Measurements from ENCODE around the gene DRC1. TPM values are rescaled to one million over a fixed set of nuclear protein-coding genes. Genes with fewer than 3 reads are reported as not detected.
"Not testable (repeated sequence)": the region's sequence is repeated elsewhere in the genome, so short reads cannot be mapped to it uniquely, and the experiment has no call there.

Gene DRC1
- polyA plus RNA-seq: not detected

GRCh38 chr2:26401739-26402541 lies at the start of gene DRC1:
TSS of gene DRC1 (plus strand) at chr2:26401920. CDS start at chr2:26401990, 70 bp downstream.
- DNase-seq: peak in 2 of 3 donors; percentile 12 to 15
- Mint-ChIP-seq H3K27me3 (ENCODE audit: low read depth in 3 of 3) (peaks cover 2 to 4% (median 3%) of the 10 kb centered on the region in 3 donors), H3K27ac (no peak within 1 kb of the TSS), H3K4me1 (peaks cover 7 to 8% of the 10 kb centered on the region in 2 donors), H3K9me3 (no peaks in the 10 kb centered on the region), H3K4me3 (no peak within 1 kb of the TSS), H3K36me3 (peaks cover 0 to 1% (median 0%) of the 10 kb centered on the region in 3 donors)

- no peak for DNase-seq
- H3K9me3 Mint-ChIP-seq: peaks cover 0 to 2% (median 0%) of the 10 kb centered on the region in 6 donors
- H3K27me3 Mint-ChIP-seq (ENCODE audit: low read depth in 3 of 3): peaks cover 0 to 2% (median 0%) of the 10 kb centered on the region in 3 donors
- H3K36me3 Mint-ChIP-seq: no peaks in the 10 kb centered on the region
- H3K27ac Mint-ChIP-seq: peak overlapping the region in 1 of 6 donors; percentile 73
- H3K4me1 Mint-ChIP-seq: peaks cover 24 to 59% of the 10 kb centered on the region in 2 donors
- H3K4me3 Mint-ChIP-seq: no peak overlapping the region
These were observed 48.8 kb upstream of the DRC1 start for GRCh38 chr2:26352892-26353291.

DNA sequence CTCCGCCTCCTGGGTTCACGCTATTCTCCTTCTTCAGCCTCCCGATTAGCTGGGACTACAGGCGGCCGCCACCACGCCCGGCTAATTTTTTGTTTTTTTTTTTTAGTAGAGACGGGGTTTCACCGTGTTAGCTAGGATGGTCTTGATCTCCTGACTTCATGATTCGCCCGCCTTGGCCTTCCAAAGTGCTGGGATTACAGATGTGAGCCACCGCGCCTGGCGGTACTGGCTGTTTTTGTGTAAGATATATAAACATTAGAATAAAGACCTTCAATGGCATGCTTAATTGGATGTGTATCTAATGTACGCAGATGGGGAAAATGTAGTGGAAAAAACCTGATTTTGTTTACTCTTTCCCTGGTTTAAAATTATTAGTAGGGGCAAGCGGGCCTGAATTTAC lies 47.3 kb upstream of the DRC1 start:
- DNase-seq; H3K36me3 Mint-ChIP-seq; H3K4me3 Mint-ChIP-seq; H3K27me3 Mint-ChIP-seq (ENCODE audit: low read depth in 3 of 3); H3K9me3 Mint-ChIP-seq; H3K27ac Mint-ChIP-seq: not testable (repeated sequence)
- H3K4me1 Mint-ChIP-seq: peaks cover 27 to 65% of the 10 kb centered on the region in 2 donors

DNA sequence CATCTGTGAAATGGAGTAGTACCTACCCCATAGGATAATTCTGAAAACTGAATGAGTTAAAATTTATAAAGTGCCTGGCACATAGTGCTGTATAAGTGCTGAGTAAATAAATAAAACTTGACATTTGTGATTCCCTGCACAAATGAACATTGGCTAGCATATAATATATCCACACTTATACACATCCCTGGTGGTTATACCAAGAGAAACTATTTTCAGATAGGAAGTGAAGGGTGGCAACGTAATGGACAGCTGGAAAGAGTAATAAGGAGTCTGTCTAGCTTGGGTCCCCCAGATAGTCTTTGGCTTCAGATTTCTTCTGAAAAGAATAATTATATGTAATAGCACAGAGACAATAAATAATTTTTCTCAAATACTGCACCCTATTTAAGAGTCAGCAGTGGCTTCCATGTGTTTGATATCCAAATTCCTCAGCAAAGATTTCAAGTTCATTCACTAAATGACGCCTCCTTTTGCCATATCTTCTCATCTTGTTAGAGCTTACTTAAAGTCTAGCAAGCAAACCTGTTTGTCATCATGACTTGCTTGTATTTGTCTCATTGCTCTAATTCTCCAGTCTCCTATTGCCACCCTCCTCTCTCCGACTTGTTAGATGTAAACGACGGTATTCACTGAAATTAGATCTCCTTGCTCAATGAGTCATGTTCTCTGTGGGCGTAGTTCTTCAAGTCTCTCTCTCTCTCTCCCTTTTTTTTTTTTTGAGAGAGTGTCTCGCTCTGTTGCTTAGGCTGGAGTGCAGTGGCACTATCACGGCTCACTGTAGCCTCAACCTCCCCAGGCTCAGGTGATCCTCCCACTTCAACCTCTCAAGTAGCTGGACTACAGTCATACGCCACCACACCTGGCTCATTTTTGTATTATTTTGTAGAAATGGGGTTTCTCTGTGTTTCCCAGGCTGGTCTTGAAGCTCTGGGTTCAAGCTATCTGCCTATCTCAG lies 46.4 kb upstream of the DRC1 start:
- Mint-ChIP-seq H3K27me3 (ENCODE audit: low read depth in 3 of 3) (peaks cover 0 to 2% (median 0%) of the 10 kb centered on the region in 3 donors), H3K36me3 (no peaks in the 10 kb centered on the region), H3K27ac (peak overlapping the region in 1 of 6 donors; percentile 69), H3K4me1 (peaks cover 30 to 72% of the 10 kb centered on the region in 2 donors), H3K4me3 (no peak overlapping the region), H3K9me3 (peaks cover 0 to 2% (median 0%) of the 10 kb centered on the region in 6 donors)
- DNase-seq: no peak

GRCh38 chr2:26356111-26356510 lies 45.6 kb upstream of the DRC1 start:
- peaks cover 30 to 75% of the 10 kb centered on the region in 2 donors for H3K4me1 Mint-ChIP-seq
- peaks cover 0 to 2% (median 0%) of the 10 kb centered on the region in 6 donors for H3K9me3 Mint-ChIP-seq
- H3K4me3 Mint-ChIP-seq: no peak overlapping the region
- H3K36me3 Mint-ChIP-seq: no peaks in the 10 kb centered on the region
- H3K27ac Mint-ChIP-seq: no peak overlapping the region
- DNase-seq: no peak
- peaks cover 0 to 2% (median 0%) of the 10 kb centered on the region in 3 donors for H3K27me3 Mint-ChIP-seq (ENCODE audit: low read depth in 3 of 3)

DNA sequence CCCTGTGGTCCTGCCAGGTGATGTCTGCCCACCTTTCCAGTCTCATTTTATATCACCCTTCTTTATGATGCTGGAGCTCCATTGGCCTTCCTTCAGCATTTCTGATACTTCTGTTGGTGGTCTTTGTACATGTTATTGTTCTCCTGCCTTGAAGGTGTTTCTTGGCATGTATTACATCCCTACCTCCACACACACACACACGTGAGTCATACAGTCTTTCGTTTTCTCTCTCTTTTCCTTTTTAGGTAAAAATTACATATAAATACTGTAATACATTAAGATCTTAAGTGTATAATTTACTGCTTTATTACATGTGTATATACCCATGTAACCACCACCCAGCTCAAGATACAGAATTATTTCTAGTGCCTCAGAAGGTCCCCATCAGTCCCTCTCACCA lies 44.9 kb upstream of the DRC1 start:
- peaks cover 26 to 81% of the 10 kb centered on the region in 2 donors for H3K4me1 Mint-ChIP-seq
- no peak overlapping the region for H3K4me3 Mint-ChIP-seq
- no peaks in the 10 kb centered on the region for H3K9me3 Mint-ChIP-seq
- H3K36me3 Mint-ChIP-seq: no peaks in the 10 kb centered on the region
- H3K27me3 Mint-ChIP-seq (ENCODE audit: low read depth in 3 of 3): no peaks in the 10 kb centered on the region
- no peak for DNase-seq
- H3K27ac Mint-ChIP-seq: peak overlapping the region in 1 of 6 donors; percentile 7

DNA sequence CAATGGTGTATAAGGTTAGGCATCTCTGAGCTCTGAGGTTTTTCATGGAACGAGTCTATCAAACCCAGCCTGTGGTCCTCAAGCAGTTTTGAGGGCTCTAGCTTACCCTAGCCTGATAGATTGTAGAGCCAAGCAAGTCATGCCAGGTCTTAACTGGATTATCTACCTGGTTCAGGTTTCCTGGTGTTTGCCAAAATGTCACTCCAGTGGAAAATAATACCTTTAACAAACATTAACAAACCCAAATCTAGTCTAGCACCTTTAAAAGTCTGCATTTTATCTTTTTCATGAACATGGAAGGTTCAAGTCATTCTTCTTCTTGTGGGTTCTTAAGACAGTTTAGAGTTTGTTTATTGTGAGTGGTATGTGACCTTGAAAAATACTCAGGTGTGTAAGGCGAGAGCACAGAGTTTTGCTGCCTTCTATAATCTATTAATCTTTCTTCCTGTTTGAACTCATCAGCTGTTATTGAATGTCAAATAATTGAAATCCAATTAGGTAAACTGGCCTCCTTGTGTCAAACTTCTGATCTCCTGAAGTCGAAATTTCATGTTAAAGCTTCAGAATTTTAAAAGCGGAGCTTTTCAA lies 41.7 kb upstream of the DRC1 start:
- no peaks in the 10 kb centered on the region for H3K36me3 Mint-ChIP-seq
- peaks cover 34 to 88% of the 10 kb centered on the region in 2 donors for H3K4me1 Mint-ChIP-seq
- H3K27ac Mint-ChIP-seq: peak overlapping the region in 2 of 6 donors; percentile 1 to 47
- DNase-seq: no peak
- no peaks in the 10 kb centered on the region for H3K27me3 Mint-ChIP-seq (ENCODE audit: low read depth in 3 of 3)
- H3K9me3 Mint-ChIP-seq: no peaks in the 10 kb centered on the region
- no peak overlapping the region for H3K4me3 Mint-ChIP-seq

DNA sequence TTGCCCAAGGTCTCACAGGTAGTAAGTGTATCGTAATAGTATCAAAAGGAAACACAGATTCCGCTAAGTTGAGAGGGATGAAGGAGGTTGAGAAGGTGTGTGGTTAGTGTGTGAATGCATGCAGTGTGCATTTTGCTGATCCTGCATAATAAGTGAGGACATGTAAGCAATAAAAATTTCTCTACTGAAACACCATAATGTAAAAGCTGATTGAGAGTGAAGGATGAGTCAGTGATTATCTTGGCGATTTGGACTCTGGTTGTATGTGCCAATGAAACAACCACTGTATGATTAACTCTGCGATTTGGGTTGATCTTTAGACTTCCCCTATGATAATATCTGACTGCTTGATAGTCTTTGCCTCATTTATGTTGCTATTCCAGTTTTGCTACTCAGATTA lies 38.4 kb upstream of the DRC1 start:
- Mint-ChIP-seq H3K27ac (peak overlapping the region in 2 of 6 donors; percentile 36 to 37), H3K36me3 (peaks cover 0 to 9% (median 0%) of the 10 kb centered on the region in 3 donors), H3K9me3 (no peaks in the 10 kb centered on the region), H3K27me3 (ENCODE audit: low read depth in 3 of 3) (peaks cover 0 to 2% (median 0%) of the 10 kb centered on the region in 3 donors), H3K4me3 (peak overlapping the region in 2 of 5 donors; percentile 2 to 7), H3K4me1 (peaks cover 32 to 56% of the 10 kb centered on the region in 2 donors)
- no peak for DNase-seq

GRCh38 chr2:26363958-26364357 lies 37.8 kb upstream of the DRC1 start:
- peaks cover 0 to 15% (median 0%) of the 10 kb centered on the region in 3 donors for H3K36me3 Mint-ChIP-seq
- H3K27me3 Mint-ChIP-seq (ENCODE audit: low read depth in 3 of 3): peaks cover 0 to 2% (median 0%) of the 10 kb centered on the region in 3 donors
- H3K4me3 Mint-ChIP-seq: no peak overlapping the region
- peak overlapping the region in 1 of 6 donors; percentile 53 for H3K27ac Mint-ChIP-seq
- H3K9me3 Mint-ChIP-seq: no peaks in the 10 kb centered on the region
- no peak for DNase-seq
- H3K4me1 Mint-ChIP-seq: peaks cover 27 to 50% of the 10 kb centered on the region in 2 donors

DNA sequence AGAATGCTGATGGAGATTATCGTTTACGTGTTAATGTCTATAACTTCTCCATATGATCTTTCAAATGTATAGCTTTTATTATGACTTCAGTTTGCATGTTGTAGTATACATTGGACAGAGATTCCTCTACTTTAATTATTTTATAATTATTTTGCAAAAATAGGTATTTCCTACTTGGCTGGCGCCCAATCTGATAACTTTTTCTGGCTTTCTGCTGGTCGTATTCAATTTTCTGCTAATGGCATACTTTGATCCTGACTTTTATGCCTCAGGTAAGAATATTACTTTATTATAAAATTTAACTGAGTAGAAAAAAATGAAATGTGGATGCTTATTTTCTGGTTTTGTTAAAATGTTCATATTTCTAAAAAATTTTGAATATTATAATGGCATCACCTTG lies 37.1 kb upstream of the DRC1 start:
- H3K9me3 Mint-ChIP-seq: no peaks in the 10 kb centered on the region
- no peak overlapping the region for H3K4me3 Mint-ChIP-seq
- peaks cover 21 to 42% of the 10 kb centered on the region in 2 donors for H3K4me1 Mint-ChIP-seq
- DNase-seq: no peak
- H3K27me3 Mint-ChIP-seq (ENCODE audit: low read depth in 3 of 3): peaks cover 0 to 2% (median 0%) of the 10 kb centered on the region in 3 donors
- no peak overlapping the region for H3K27ac Mint-ChIP-seq
- H3K36me3 Mint-ChIP-seq: peaks cover 0 to 15% (median 2%) of the 10 kb centered on the region in 3 donors

GRCh38 chr2:26366957-26367356 lies 34.8 kb upstream of the DRC1 start:
- Mint-ChIP-seq H3K27ac (no peak overlapping the region), H3K27me3 (ENCODE audit: low read depth in 3 of 3) (peaks cover 0 to 2% (median 0%) of the 10 kb centered on the region in 3 donors)

DNA sequence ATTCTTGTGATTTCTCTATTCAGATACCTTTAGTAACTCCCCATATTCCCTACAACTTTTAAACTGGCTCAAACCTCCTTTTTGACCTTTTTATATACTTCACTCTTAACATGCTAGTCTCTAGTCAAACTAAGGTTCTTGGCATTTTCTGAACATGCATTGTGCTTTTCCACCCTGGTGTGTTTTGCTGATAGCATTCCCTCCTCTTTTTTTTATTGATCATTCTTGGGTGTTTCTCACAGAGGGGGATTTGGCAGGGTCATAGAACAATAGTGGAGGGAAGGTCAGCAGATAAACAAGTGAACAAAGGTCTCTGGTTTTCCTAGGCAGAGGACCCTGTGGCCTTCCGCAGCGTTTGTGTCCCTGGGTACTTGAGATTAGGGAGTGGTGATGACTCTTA lies 32.1 kb upstream of the DRC1 start:
- H3K4me1 Mint-ChIP-seq; H3K4me3 Mint-ChIP-seq; H3K27me3 Mint-ChIP-seq (ENCODE audit: low read depth in 3 of 3); H3K9me3 Mint-ChIP-seq; H3K27ac Mint-ChIP-seq; DNase-seq: not testable (repeated sequence)
- H3K36me3 Mint-ChIP-seq: peaks cover 7 to 34% (median 19%) of the 10 kb centered on the region in 3 donors

More at GRCh38 chr2:26366957-26367356, 34.8 kb upstream of the DRC1 start:
- no peak for DNase-seq
- H3K9me3 Mint-ChIP-seq: no peaks in the 10 kb centered on the region
- peaks cover 4 to 19% (median 6%) of the 10 kb centered on the region in 3 donors for H3K36me3 Mint-ChIP-seq
- peaks cover 14 to 22% of the 10 kb centered on the region in 2 donors for H3K4me1 Mint-ChIP-seq
- H3K4me3 Mint-ChIP-seq: no peak overlapping the region

GRCh38 chr2:26370909-26371308 lies 30.8 kb upstream of the DRC1 start:
- H3K27ac Mint-ChIP-seq; H3K4me3 Mint-ChIP-seq; H3K4me1 Mint-ChIP-seq; DNase-seq; H3K27me3 Mint-ChIP-seq (ENCODE audit: low read depth in 3 of 3); H3K9me3 Mint-ChIP-seq: not testable (repeated sequence)
- H3K36me3 Mint-ChIP-seq: peaks cover 15 to 36% (median 24%) of the 10 kb centered on the region in 3 donors

Data from immature natural killer cell (primary cell).